GM21423 (cell line): Measurements from ENCODE around the gene TMPRSS15.
"Not testable (repeated sequence)": the region's sequence is repeated elsewhere in the genome, so short reads cannot be mapped to it uniquely, and the experiment has no call there.

Experiments
- ATAC-seq: cut with Tn5 transposase; IDR thresholded peaks from one replicate; pipeline ENCODE4 v1.9.1; 2021; ENCODE audit warnings: mild to moderate bottlenecking, moderate library complexity; ENCODE audit not compliant: unreplicated experiment

TMPRSS15 gene

GRCh38 chr21:18403735-18404450, at the start of gene TMPRSS15:
TSS of gene TMPRSS15 (minus strand) at chr21:18403785. CDS start at chr21:18403622, 163 bp downstream.
- no peak for ATAC-seq

- no peak for ATAC-seq
These were observed 48.1 kb upstream of the TMPRSS15 start for GRCh38 chr21:18451670-18452069.

GRCh38 chr21:18449605-18450550, 46.3 kb upstream of the TMPRSS15 start:
- ATAC-seq, result no peak

GRCh38 chr21:18443701-18444100, 40.1 kb upstream of the TMPRSS15 start:
- ATAC-seq, result no peak

GRCh38 chr21:18443085-18443484, 39.5 kb upstream of the TMPRSS15 start:
- no peak for ATAC-seq

GRCh38 chr21:18430341-18430740, 26.8 kb upstream of the TMPRSS15 start:
- ATAC-seq, result no peak

- ATAC-seq, result no peak
These were observed 20.7 kb upstream of the TMPRSS15 start for GRCh38 chr21:18424276-18424675.

- ATAC-seq, result no peak
These were observed 13.7 kb upstream of the TMPRSS15 start for GRCh38 chr21:18417141-18417790.

- no peak for ATAC-seq
These were observed 8.0 kb upstream of the TMPRSS15 start for GRCh38 chr21:18411565-18411964.

GRCh38 chr21:18409579-18409978, 6.0 kb upstream of the TMPRSS15 start:
- no peak for ATAC-seq

- ATAC-seq, result no peak
These were observed 4.7 kb downstream of the TMPRSS15 start for GRCh38 chr21:18398843-18399242.

- no peak for ATAC-seq
These were observed 15.6 kb downstream of the TMPRSS15 start for GRCh38 chr21:18387994-18388393.

- no peak for ATAC-seq
These were observed 18.8 kb downstream of the TMPRSS15 start for GRCh38 chr21:18384771-18385170.

GRCh38 chr21:18382934-18383619, 20.5 kb downstream of the TMPRSS15 start:
- not testable (repeated sequence) for ATAC-seq

GRCh38 chr21:18382141-18382540, 21.4 kb downstream of the TMPRSS15 start:
- ATAC-seq, result no peak

- ATAC-seq, result no peak
These were observed 30.0 kb downstream of the TMPRSS15 start for GRCh38 chr21:18373606-18374005.

GRCh38 chr21:18370301-18370700, 33.3 kb downstream of the TMPRSS15 start:
- no peak for ATAC-seq

GRCh38 chr21:18369115-18369514, 34.5 kb downstream of the TMPRSS15 start:
- no peak for ATAC-seq

GRCh38 chr21:18368205-18368604, 35.4 kb downstream of the TMPRSS15 start:
- no peak for ATAC-seq

GRCh38 chr21:18356801-18357200, 46.8 kb downstream of the TMPRSS15 start:
- ATAC-seq, result no peak

- no peak for ATAC-seq
These were observed 48.6 kb downstream of the TMPRSS15 start for GRCh38 chr21:18354947-18355346.
